Osteoblast (primary cell): ENCODE measurements around the gene SYT8. TPM values are rescaled to one million over a fixed set of nuclear protein-coding genes. Genes with fewer than 3 reads are reported as not detected.
"Not testable (repeated sequence)": the region's sequence is repeated elsewhere in the genome, so short reads cannot be mapped to it uniquely, and the experiment has no call there.

ENCODE experiments used
- DNase-seq: peaks from one replicate; pipeline ENCODE4 v3.0.0; 2011; ENCODE audit warnings: low spot score, mixed read lengths; ENCODE audit not compliant: insufficient read length; ENCODE audit errors: missing footprints
- H2AFZ ChIP-seq: 2 replicates; pipeline ENCODE4 v1.6.0; 2011; ENCODE audit warnings: mild to moderate bottlenecking, low read length
- H3K27ac ChIP-seq: 2 replicates; pipeline ENCODE4 v1.5.1; 2011; ENCODE audit warnings: mild to moderate bottlenecking, low read depth, low read length, moderate library complexity
- H3K27me3 ChIP-seq: 2 replicates; pipeline ENCODE4 v1.6.0; 2012; ENCODE audit warnings: mild to moderate bottlenecking, control low read depth, inconsistent platforms, low read length, moderate library complexity; ENCODE audit not compliant: insufficient read depth
- H3K36me3 ChIP-seq: 2 replicates; pipeline ENCODE4 v1.5.1; 2011; ENCODE audit warnings: mild to moderate bottlenecking, low read length, control low read depth, moderate library complexity; ENCODE audit not compliant: insufficient read depth
- H3K4me1 ChIP-seq: 2 replicates; pipeline ENCODE4 v1.5.1; 2011; ENCODE audit warnings: mild to moderate bottlenecking, low read length, control low read depth, moderate library complexity; ENCODE audit not compliant: insufficient read depth
- H3K4me2 ChIP-seq: 2 replicates; pipeline ENCODE4 v1.6.0; 2011; ENCODE audit warnings: mild to moderate bottlenecking, low read length; ENCODE audit not compliant: insufficient read depth
- H3K4me3 ChIP-seq: fragments of 200-600 bp; sonication (generic); 3 replicates; pipeline ENCODE4 v1.5.1; 2012; ENCODE audit warnings: mild to moderate bottlenecking, low read length, inconsistent platforms; ENCODE audit not compliant: insufficient read depth
- H3K79me2 ChIP-seq: 2 replicates; pipeline ENCODE4 v1.6.0; 2012; ENCODE audit warnings: mild to moderate bottlenecking, low read length, control low read depth, inconsistent platforms; ENCODE audit not compliant: insufficient read depth
- H3K9me3 ChIP-seq: 2 replicates; pipeline ENCODE4 v1.5.1; 2011; ENCODE audit warnings: low read depth, low read length, control low read depth
- H4K20me1 ChIP-seq: 2 replicates; pipeline ENCODE4 v1.6.0; 2012; ENCODE audit warnings: mild to moderate bottlenecking, low read length, control low read depth; ENCODE audit not compliant: insufficient read depth
- total RNA-seq: library from RNA; depleted of rRNA; stranded (reverse); fragments of >200 nt; gene quantifications from 2 replicates; pipeline ENCODE4 v1.2.3, GENCODE V29; 2012
- TF ChIP-seq, protein P1 (sequence below): IDR thresholded peaks from 2 replicates; pipeline ENCODE4 v1.5.1; 2011; ENCODE audit warnings: mild to moderate bottlenecking, low read depth, low read length, moderate library complexity; ENCODE audit errors: extremely low read depth

SYT8 gene
- total RNA-seq, 1 donor = 0.36 TPM

DNA sequence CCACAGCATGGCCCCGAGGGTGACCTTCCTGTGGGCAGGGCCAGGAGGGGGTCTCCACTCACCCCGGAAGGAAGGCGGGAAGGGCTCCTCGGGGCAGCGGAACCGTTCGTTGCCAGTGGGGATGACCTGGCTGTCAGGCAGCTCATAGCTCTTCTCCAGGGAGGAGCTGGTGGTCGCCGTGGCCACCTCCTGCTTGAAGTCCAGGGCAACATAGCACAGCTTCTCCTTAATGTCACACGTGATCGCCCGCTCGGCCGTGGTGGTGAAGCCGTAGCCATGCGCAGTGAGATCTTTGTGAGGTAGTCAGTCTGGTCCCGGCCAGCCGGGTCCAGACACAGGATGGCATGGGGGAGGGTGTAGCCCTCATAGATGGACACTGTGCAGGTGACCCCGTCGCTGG is 31.5 kb upstream of the SYT8 start:
- Histone ChIP-seq H3K36me3 (no peaks in the 10 kb centered on the region), H2AFZ (no peak overlapping the region), H3K27ac (no peak overlapping the region), H4K20me1 (no peaks in the 10 kb centered on the region), H3K4me1 (no peaks in the 10 kb centered on the region), H3K4me3 (no peak overlapping the region), H3K79me2 (no peaks in the 10 kb centered on the region), H3K4me2 (no peak overlapping the region), H3K9me3 (no peaks in the 10 kb centered on the region), H3K27me3 (peaks cover 19% of the 10 kb centered on the region)
- TF ChIP-seq, protein P1, sequence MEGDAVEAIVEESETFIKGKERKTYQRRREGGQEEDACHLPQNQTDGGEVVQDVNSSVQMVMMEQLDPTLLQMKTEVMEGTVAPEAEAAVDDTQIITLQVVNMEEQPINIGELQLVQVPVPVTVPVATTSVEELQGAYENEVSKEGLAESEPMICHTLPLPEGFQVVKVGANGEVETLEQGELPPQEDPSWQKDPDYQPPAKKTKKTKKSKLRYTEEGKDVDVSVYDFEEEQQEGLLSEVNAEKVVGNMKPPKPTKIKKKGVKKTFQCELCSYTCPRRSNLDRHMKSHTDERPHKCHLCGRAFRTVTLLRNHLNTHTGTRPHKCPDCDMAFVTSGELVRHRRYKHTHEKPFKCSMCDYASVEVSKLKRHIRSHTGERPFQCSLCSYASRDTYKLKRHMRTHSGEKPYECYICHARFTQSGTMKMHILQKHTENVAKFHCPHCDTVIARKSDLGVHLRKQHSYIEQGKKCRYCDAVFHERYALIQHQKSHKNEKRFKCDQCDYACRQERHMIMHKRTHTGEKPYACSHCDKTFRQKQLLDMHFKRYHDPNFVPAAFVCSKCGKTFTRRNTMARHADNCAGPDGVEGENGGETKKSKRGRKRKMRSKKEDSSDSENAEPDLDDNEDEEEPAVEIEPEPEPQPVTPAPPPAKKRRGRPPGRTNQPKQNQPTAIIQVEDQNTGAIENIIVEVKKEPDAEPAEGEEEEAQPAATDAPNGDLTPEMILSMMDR = no peak
- DNase-seq = peak; percentile 8

DNA sequence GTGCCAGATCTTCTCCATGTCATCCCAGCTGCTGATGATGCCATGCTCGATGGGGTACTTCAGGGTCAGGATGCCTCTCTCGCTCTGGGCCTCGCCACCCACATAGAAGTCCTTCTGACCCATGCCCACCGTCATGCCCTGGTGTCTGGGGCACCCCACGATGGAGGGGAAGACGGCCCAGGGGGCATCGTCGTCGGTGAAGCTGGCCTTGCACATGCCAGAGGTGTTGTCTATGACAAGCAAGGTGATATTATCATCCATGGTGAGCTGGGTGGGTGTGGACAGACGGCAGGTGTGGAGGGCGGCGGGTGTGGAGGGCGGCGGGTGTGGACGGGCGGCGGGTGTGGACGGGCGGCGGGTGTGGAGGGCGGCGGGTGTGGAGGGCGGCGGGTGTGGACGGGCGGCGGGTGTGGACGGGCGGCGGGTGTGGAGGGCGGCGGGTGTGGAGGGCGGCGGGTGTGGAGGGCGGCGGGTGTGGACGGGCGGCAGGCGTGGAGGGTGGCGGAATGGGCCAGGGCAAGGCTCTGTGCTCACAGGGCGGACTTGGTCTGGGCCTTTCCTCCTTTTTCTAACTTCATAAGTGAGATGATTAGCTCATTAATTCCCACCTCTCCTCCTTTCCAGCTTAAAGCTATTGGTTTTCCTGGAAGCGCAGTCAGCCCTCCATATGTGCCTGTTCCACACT is 30.8 kb upstream of the SYT8 start:
- H3K79me2 ChIP-seq, H3K36me3 ChIP-seq, H3K4me3 ChIP-seq, H3K27ac ChIP-seq, H3K9me3 ChIP-seq, H2AFZ ChIP-seq, H3K4me2 ChIP-seq, H3K4me1 ChIP-seq, H4K20me1 ChIP-seq: not testable (repeated sequence)
- H3K27me3 ChIP-seq = peaks cover 15% of the 10 kb centered on the region
- DNase-seq = peak; percentile 26

DNA sequence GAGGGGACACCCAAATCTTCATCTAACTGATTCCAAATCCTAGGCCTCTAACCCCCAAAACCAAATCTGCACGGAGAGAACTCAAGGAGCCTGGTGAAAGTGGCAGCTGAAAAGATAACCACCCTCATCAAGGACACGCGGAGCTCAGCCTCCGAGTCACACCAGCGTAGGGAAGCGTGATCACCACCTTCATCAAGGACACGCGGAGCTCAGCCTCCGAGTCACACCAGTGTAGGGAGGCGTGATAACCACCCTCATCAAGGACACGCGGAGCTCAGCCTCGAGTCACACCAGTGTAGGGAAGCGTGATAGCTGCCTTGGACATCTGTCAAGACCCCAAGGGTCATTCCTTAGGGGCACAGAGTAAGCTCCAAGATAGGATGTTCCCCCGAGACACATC is 29.3 kb upstream of the SYT8 start:
- no peak overlapping the region for H3K4me2 ChIP-seq
- no peaks in the 10 kb centered on the region for H3K9me3 ChIP-seq
- no peak overlapping the region for H3K27ac ChIP-seq
- DNase-seq = no peak
- H3K4me3 ChIP-seq = no peak overlapping the region
- no peak overlapping the region for H2AFZ ChIP-seq
- H4K20me1 ChIP-seq = no peaks in the 10 kb centered on the region
- H3K27me3 ChIP-seq = peaks cover 17% of the 10 kb centered on the region
- TF ChIP-seq, protein P1 = no peak
- H3K79me2 ChIP-seq = no peaks in the 10 kb centered on the region
- no peaks in the 10 kb centered on the region for H3K36me3 ChIP-seq
- H3K4me1 ChIP-seq = no peaks in the 10 kb centered on the region

DNA sequence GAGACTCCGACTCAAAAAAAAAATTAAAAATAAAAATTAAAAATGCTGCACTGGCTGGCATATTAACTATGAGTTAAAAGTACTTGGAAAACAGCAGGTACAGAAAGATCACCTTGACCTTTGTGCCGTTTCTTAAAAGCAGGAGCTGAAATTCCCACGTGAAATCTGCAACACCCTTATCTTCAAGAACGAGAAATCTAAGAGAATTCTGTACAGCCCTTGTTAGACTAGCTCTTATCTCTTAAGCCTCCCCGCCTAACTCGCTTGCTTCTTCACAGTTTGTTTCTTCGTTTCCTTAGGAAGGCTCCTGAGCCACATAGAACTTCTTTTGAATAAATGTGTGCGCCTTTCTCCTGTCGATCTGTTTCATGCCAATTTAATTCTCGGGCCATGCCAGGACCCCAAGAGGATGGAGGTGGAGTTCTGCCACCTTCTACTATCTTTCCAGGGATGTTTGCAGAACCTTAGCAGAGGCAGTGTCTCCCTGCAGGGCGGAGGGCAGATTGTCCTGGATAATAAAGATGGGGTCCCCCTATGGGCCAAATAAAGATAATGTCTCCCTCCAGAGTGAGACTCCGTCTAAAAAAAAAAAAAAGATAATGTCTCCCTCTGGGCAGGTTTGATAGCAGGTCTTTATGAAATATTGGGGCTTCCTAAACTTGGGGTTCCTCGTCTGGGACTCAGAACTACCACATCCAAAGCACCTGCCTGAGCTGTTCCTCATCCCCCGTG is 27.4 kb upstream of the SYT8 start:
- no peaks in the 10 kb centered on the region for H4K20me1 ChIP-seq
- H3K79me2 ChIP-seq = no peaks in the 10 kb centered on the region
- H3K27ac ChIP-seq = no peak overlapping the region
- H3K4me1 ChIP-seq = no peaks in the 10 kb centered on the region
- TF ChIP-seq, protein P1 = no peak
- no peak overlapping the region for H2AFZ ChIP-seq
- no peak overlapping the region for H3K4me3 ChIP-seq
- H3K27me3 ChIP-seq = peaks cover 13% of the 10 kb centered on the region
- H3K9me3 ChIP-seq = no peaks in the 10 kb centered on the region
- DNase-seq = peak; percentile 74
- no peaks in the 10 kb centered on the region for H3K36me3 ChIP-seq
- H3K4me2 ChIP-seq = no peak overlapping the region
